Measurements from ENCODE around the gene LMOD2. TPM values are rescaled to one million over a fixed set of nuclear protein-coding genes. Genes with fewer than 3 reads are reported as not detected.
"Not testable (repeated sequence)": the region's sequence is repeated elsewhere in the genome, so short reads cannot be mapped to it uniquely, and the experiment has no call there.

Gene LMOD2
- not detected in 2 replicates for total RNA-seq

GRCh38 chr7:123655614-123656013 lies at the start of gene LMOD2:
Gene LMOD2, plus strand, starts transcription at chr7:123655866. Its CDS starts 98 bp downstream, at chr7:123655964.
- DNase-seq (ENCODE audit: low read depth): no peak

- DNase-seq (ENCODE audit: low read depth): no peak
Measured at GRCh38 chr7:123607423-123607975, 48.2 kb upstream of the LMOD2 start.

GRCh38 chr7:123608991-123609882 lies 46.4 kb upstream of the LMOD2 start:
- no peak for DNase-seq (ENCODE audit: low read depth)

GRCh38 chr7:123609883-123610239 lies 45.8 kb upstream of the LMOD2 start:
- no peak for DNase-seq (ENCODE audit: low read depth)

- DNase-seq (ENCODE audit: low read depth): no peak
Measured at GRCh38 chr7:123612024-123612423, 43.6 kb upstream of the LMOD2 start.

GRCh38 chr7:123615344-123615743 lies 40.3 kb upstream of the LMOD2 start:
- DNase-seq (ENCODE audit: low read depth): no peak

- DNase-seq (ENCODE audit: low read depth): no peak
Measured at GRCh38 chr7:123616223-123616622, 39.4 kb upstream of the LMOD2 start.

- no peak for DNase-seq (ENCODE audit: low read depth)
Measured at GRCh38 chr7:123621707-123622106, 34.0 kb upstream of the LMOD2 start.

- DNase-seq (ENCODE audit: low read depth): peak; percentile 15
Measured at GRCh38 chr7:123622660-123623386, 32.8 kb upstream of the LMOD2 start.

GRCh38 chr7:123624527-123625183 lies 31.0 kb upstream of the LMOD2 start:
- peak; percentile 16 for DNase-seq (ENCODE audit: low read depth)

GRCh38 chr7:123625254-123625653 lies 30.4 kb upstream of the LMOD2 start:
- DNase-seq (ENCODE audit: low read depth): no peak

GRCh38 chr7:123627851-123628250 lies 27.8 kb upstream of the LMOD2 start:
- DNase-seq (ENCODE audit: low read depth): no peak

GRCh38 chr7:123628829-123629228 lies 26.8 kb upstream of the LMOD2 start:
- no peak for DNase-seq (ENCODE audit: low read depth)

GRCh38 chr7:123629281-123629680 lies 26.4 kb upstream of the LMOD2 start:
- no peak for DNase-seq (ENCODE audit: low read depth)

- no peak for DNase-seq (ENCODE audit: low read depth)
Measured at GRCh38 chr7:123632808-123633207, 22.9 kb upstream of the LMOD2 start.

GRCh38 chr7:123633553-123633952 lies 22.1 kb upstream of the LMOD2 start:
- DNase-seq (ENCODE audit: low read depth): peak; percentile 31

- not testable (repeated sequence) for DNase-seq (ENCODE audit: low read depth)
Measured at GRCh38 chr7:123634011-123634573, 21.6 kb upstream of the LMOD2 start.

GRCh38 chr7:123635551-123636359 lies 19.9 kb upstream of the LMOD2 start:
- DNase-seq (ENCODE audit: low read depth): peak; percentile 46

- no peak for DNase-seq (ENCODE audit: low read depth)
Measured at GRCh38 chr7:123637203-123637602, 18.5 kb upstream of the LMOD2 start.

GRCh38 chr7:123637878-123638277 lies 17.8 kb upstream of the LMOD2 start:
- no peak for DNase-seq (ENCODE audit: low read depth)

- DNase-seq (ENCODE audit: low read depth): no peak
Measured at GRCh38 chr7:123639631-123640030, 16.0 kb upstream of the LMOD2 start.
